H9 (cell line): ENCODE results near the gene KLHL14. TPM values are rescaled to one million over a fixed set of nuclear protein-coding genes. Genes with fewer than 3 reads are reported as not detected.

Source experiments
- DNase-seq: peaks from one replicate; pipeline ENCODE4 v3.0.0-alpha.2; 2017
- H2AFZ ChIP-seq: one replicate; pipeline ENCODE4 v1.6.1; 2013; ENCODE audit warnings: mild to moderate bottlenecking, low read length, control low read depth, moderate library complexity
- H2AK5ac ChIP-seq: 2 replicates; pipeline ENCODE4 v1.6.1; 2013; ENCODE audit warnings: low read length, control low read depth, mixed read lengths; ENCODE audit not compliant: insufficient read length
- H2BK120ac ChIP-seq: one replicate; pipeline ENCODE4 v1.6.1; 2013; ENCODE audit warnings: low read depth, mild to moderate bottlenecking, low read length, control low read depth, inconsistent platforms; ENCODE audit not compliant: poor library complexity, severe bottlenecking
- H2BK12ac ChIP-seq: 2 replicates; pipeline ENCODE4 v1.6.1; 2013; ENCODE audit warnings: low read length, control low read depth, mixed read lengths, low read depth; ENCODE audit not compliant: insufficient read length
- H2BK15ac ChIP-seq: 2 replicates; pipeline ENCODE4 v1.6.1; 2013; ENCODE audit warnings: low read depth, low read length, control low read depth
- H2BK20ac ChIP-seq: one replicate; pipeline ENCODE4 v1.6.1; 2013; ENCODE audit warnings: low read depth, mild to moderate bottlenecking, low read length, control low read depth, inconsistent platforms; ENCODE audit not compliant: poor library complexity, severe bottlenecking
- H2BK5ac ChIP-seq: 2 replicates; pipeline ENCODE4 v1.6.1; 2013; ENCODE audit warnings: low read length, control low read depth, mixed read lengths; ENCODE audit not compliant: insufficient read length
- H3K14ac ChIP-seq: 2 replicates; pipeline ENCODE4 v1.6.1; 2013; ENCODE audit warnings: low read length, control low read depth; ENCODE audit not compliant: insufficient read depth
- H3K18ac ChIP-seq: 2 replicates; pipeline ENCODE4 v1.6.1; 2013; ENCODE audit warnings: low read depth, mild to moderate bottlenecking, mixed read lengths, low read length, control low read depth; ENCODE audit not compliant: insufficient read length
- H3K23ac ChIP-seq: 2 replicates; pipeline ENCODE4 v1.6.1; 2013; ENCODE audit warnings: low read length, control low read depth, mixed read lengths, low read depth; ENCODE audit not compliant: insufficient read length
- H3K23me2 ChIP-seq: 2 replicates; pipeline ENCODE4 v1.6.1; 2013; ENCODE audit warnings: low read depth, mild to moderate bottlenecking, mixed read lengths, low read length, control low read depth; ENCODE audit not compliant: insufficient read length, poor library complexity, severe bottlenecking
- H3K27ac ChIP-seq: 2 replicates; pipeline ENCODE4 v1.5.1; 2013; ENCODE audit warnings: low read length, control low read depth, mixed read lengths, low read depth; ENCODE audit not compliant: insufficient read length
- H3K27me3 ChIP-seq: 2 replicates; pipeline ENCODE4 v1.6.1; 2013; ENCODE audit warnings: low read length, control low read depth, inconsistent platforms; ENCODE audit not compliant: insufficient read depth
- H3K4ac ChIP-seq: 2 replicates; pipeline ENCODE4 v1.6.1; 2013; ENCODE audit warnings: low read depth, mild to moderate bottlenecking, control low read depth, inconsistent platforms, low read length, moderate library complexity
- H3K4me1 ChIP-seq: 2 replicates; pipeline ENCODE4 v1.6.1; 2013; ENCODE audit warnings: low read length, control low read depth, inconsistent platforms; ENCODE audit not compliant: insufficient read depth
- H3K4me2 ChIP-seq: 2 replicates; pipeline ENCODE4 v1.6.1; 2013; ENCODE audit warnings: low read length, control low read depth, mixed read lengths; ENCODE audit not compliant: insufficient read length, insufficient read depth
- H3K56ac ChIP-seq: 2 replicates; pipeline ENCODE4 v1.6.1; 2013; ENCODE audit warnings: low read depth, mild to moderate bottlenecking, mixed read lengths, low read length, control low read depth; ENCODE audit not compliant: insufficient read length
- H3K79me1 ChIP-seq: 2 replicates; pipeline ENCODE4 v1.6.1; 2013; ENCODE audit warnings: low read depth, mild to moderate bottlenecking, moderate library complexity, low read length, control low read depth, inconsistent platforms; ENCODE audit not compliant: insufficient read depth, poor library complexity, severe bottlenecking
- H3K79me2 ChIP-seq: 2 replicates; pipeline ENCODE4 v1.6.1; 2013; ENCODE audit warnings: low read length, control low read depth, inconsistent platforms; ENCODE audit not compliant: insufficient read depth
- H3K9ac ChIP-seq: 2 replicates; pipeline ENCODE4 v1.6.1; 2013; ENCODE audit warnings: low read length, control low read depth, mixed read lengths; ENCODE audit not compliant: insufficient read length; ENCODE audit errors: extremely low read depth
- H3K9me3 ChIP-seq: one replicate; pipeline ENCODE4 v1.6.1; 2013; ENCODE audit warnings: low read depth, low read length, inconsistent platforms; ENCODE audit not compliant: control insufficient read depth
- H3T11ph ChIP-seq: one replicate; pipeline ENCODE4 v1.6.1; 2013; ENCODE audit warnings: mild to moderate bottlenecking, low read length, control low read depth, inconsistent platforms
- H4K20me1 ChIP-seq: one replicate; pipeline ENCODE4 v1.6.1; 2013; ENCODE audit not compliant: control insufficient read depth, insufficient read length, insufficient read depth
- H4K5ac ChIP-seq: 2 replicates; pipeline ENCODE4 v1.6.1; 2013; ENCODE audit warnings: low read depth, mild to moderate bottlenecking, mixed read lengths, low read length, control low read depth; ENCODE audit not compliant: insufficient read length
- H4K8ac ChIP-seq: replicated peaks from 2 replicates; pipeline ENCODE4 v1.6.1; 2013; ENCODE audit warnings: low read length, control low read depth, mixed read lengths, low read depth; ENCODE audit not compliant: insufficient read length
- H4K91ac ChIP-seq: 2 replicates; pipeline ENCODE4 v1.6.1; 2013; ENCODE audit warnings: low read depth, mild to moderate bottlenecking, moderate library complexity, mixed read lengths, low read length, control low read depth; ENCODE audit not compliant: insufficient read length
- H3K27ac Mint-ChIP-seq, 3 experiments: 2 replicates in 2 of 3; 3 replicates in 1 of 3; pipeline ENCODE4 v1.8.0; 2020 to 2021; ENCODE audit warnings: mixed read lengths in 3 of 3, mild to moderate bottlenecking in 1 of 3, moderate library complexity in 1 of 3
- H3K27me3 Mint-ChIP-seq: 2 replicates; pipeline ENCODE4 v1.8.0; 2021; ENCODE audit warnings: low read depth, mild to moderate bottlenecking, moderate library complexity, mixed read lengths
- H3K36me3 Mint-ChIP-seq, 3 experiments: 2 replicates in 2 of 3; 3 replicates in 1 of 3; pipeline ENCODE4 v1.8.0; 2020 to 2021; ENCODE audit warnings: low read depth in 3 of 3, mixed read lengths in 3 of 3; ENCODE audit not compliant: insufficient read depth in 1 of 3
- H3K4me1 Mint-ChIP-seq, 2 experiments: 2 replicates each; pipeline ENCODE4 v1.8.0; 2020; ENCODE audit warnings: mixed read lengths in 2 of 2
- H3K4me3 Mint-ChIP-seq, 2 experiments: 2 replicates in 1 of 2; 3 replicates in 1 of 2; pipeline ENCODE4 v1.8.0; 2020 to 2021; ENCODE audit warnings: mild to moderate bottlenecking in 2 of 2, mixed read lengths in 2 of 2, moderate library complexity in 1 of 2
- H3K9me3 Mint-ChIP-seq, 2 experiments: 2 replicates in 1 of 2; 3 replicates in 1 of 2; pipeline ENCODE4 v1.8.0; 2020; ENCODE audit warnings: mild to moderate bottlenecking in 2 of 2, mixed read lengths in 2 of 2, moderate library complexity in 1 of 2
- CTCF ChIP-seq: fragments of 200-600 bp; sonication (generic); conservative IDR thresholded peaks from 3 replicates; pipeline ENCODE4 v1.8.0; 2021; ENCODE audit warnings: antibody characterized with exemption, mild to moderate bottlenecking
- WGBS: extraction: QIAGEN DNeasy Blood & Tissue Kit; methylation state at CpG from one replicate; pipeline ENCODE4 v1.1.7; 2013; ENCODE audit warnings: missing lambda C conversion rate, low lambda C conversion rate, mixed read lengths; ENCODE audit not compliant: insufficient read length; ENCODE audit errors: extremely low coverage; 5-methylcytosine and 5-hydroxymethylcytosine counted together
- total RNA-seq: library from RNA; stranded (reverse); gene quantifications from 2 replicates; pipeline ENCODE4 v1.2.1, GENCODE V29; 2021

Gene KLHL14
- total RNA-seq, 1 experiment from 2014 or later = 1.0 TPM

GRCh38 chr18:32771871-32772580, 797 bp downstream of the KLHL14 start:
- no peak overlapping the region for H4K91ac ChIP-seq
- no CpG with 5 or more reads among the region's 50 CpGs for WGBS
- peak overlapping the region; percentile 94 for H3K4me2 ChIP-seq
- H2BK20ac ChIP-seq = no peak overlapping the region
- Mint-ChIP-seq H3K36me3 (no peaks in the 10 kb centered on the region), H3K4me1 (peaks cover 37 to 43% of the 10 kb centered on the region in 2 experiments), H3K27me3 (peaks cover 69% of the 10 kb centered on the region), H3K4me3 (peak overlapping the region; percentile 80 to 97), H3K9me3 (no peaks in the 10 kb centered on the region), H3K27ac (no peak overlapping the region)
- no peak overlapping the region for H2BK12ac ChIP-seq
- no peak for TF ChIP-seq CTCF
- H2BK5ac ChIP-seq = no peak overlapping the region
- peak; percentile 50 for DNase-seq
- H3K4ac ChIP-seq = no peak overlapping the region
- H2BK120ac ChIP-seq = no peak overlapping the region
- no peak overlapping the region for H3K9ac ChIP-seq
- no peak overlapping the region for H3T11ph ChIP-seq
- H4K20me1 ChIP-seq = no peaks in the 10 kb centered on the region
- no peak overlapping the region for H4K8ac ChIP-seq
- H2AK5ac ChIP-seq = no peak overlapping the region
- H3K23me2 ChIP-seq = peaks cover 34% of the 10 kb centered on the region
- no peak overlapping the region for H2BK15ac ChIP-seq
- no peaks in the 10 kb centered on the region for H3K9me3 ChIP-seq
- peaks cover 9% of the 10 kb centered on the region; the same call in 1 of the 2 replicates for H3K4me1 ChIP-seq
- H3K27me3 ChIP-seq = peaks cover 31% of the 10 kb centered on the region
- no peak overlapping the region for H4K5ac ChIP-seq
- H3K27ac ChIP-seq = no peak overlapping the region
- H3K56ac ChIP-seq = no peak overlapping the region
- H3K79me1 ChIP-seq = no peaks in the 10 kb centered on the region
- H3K18ac ChIP-seq = no peak overlapping the region
- H2AFZ ChIP-seq = no peak overlapping the region
- H3K79me2 ChIP-seq = no peaks in the 10 kb centered on the region
- no peak overlapping the region for H3K14ac ChIP-seq
- no peak overlapping the region for H3K23ac ChIP-seq
